K562 (cell line): Measurements from ENCODE around the gene METTL15. TPM values are rescaled to one million over a fixed set of nuclear protein-coding genes. Genes with fewer than 3 reads are reported as not detected.

Experiments
- ATAC-seq: fragments of 200-7000 bp; cut with Tn5 transposase; 3 replicates; pipeline ENCODE4 v1.9.1; 2020; ENCODE audit warnings: moderate library complexity
- BruUV-seq: library from RNA; stranded (reverse); fragments of 400-500 nt; replicated peaks from 2 replicates; lab custom pipeline; 2021; lab: Mats Ljungman, UMichigan
- CTCF ChIA-PET: fragments of 300-600 bp; formaldehyde crosslinking; extraction: SDS; loops from one replicate; lab custom pipeline; 2021; ENCODE audit warnings: low intra/inter-chr PET ratio; lab: Yijun Ruan, JAX
- POLR2A ChIA-PET: fragments of 300-600, 350-650 bp; sonication (Branson Sonifier 250); formaldehyde crosslinking; extraction: SDS; loops from one replicate; lab custom pipeline; 2021; ENCODE audit warnings: antibody characterized with exemption, inconsistent platforms; lab: Yijun Ruan, JAX
- DNase-seq, 4 experiments: peaks; one replicate each; pipeline versions ENCODE4 v3.0.0 to v3.0.0-alpha.2; 2011 to 2018; ENCODE audit warnings: low spot score in 3 of 4, mixed read lengths in 3 of 4; ENCODE audit errors: extremely low read depth in 1 of 4
- FAIRE-seq: peaks from 2 replicates; lab custom pipeline; 2011; peaks lifted over from hg19 to GRCh38; lab: Jason Lieb, UNC
- H2AFZ ChIP-seq: 2 replicates; pipeline ENCODE4 v1.6.0; 2011; ENCODE audit warnings: low read depth, low read length, control low read depth, inconsistent platforms
- H3K27ac ChIP-seq: fragments of 200-600 bp; 3 replicates; pipeline ENCODE4 v1.8.0; 2011; ENCODE audit warnings: low read depth, mild to moderate bottlenecking, control low read depth, inconsistent platforms, low read length, moderate library complexity, mixed read lengths; ENCODE audit errors: extremely low read depth
- H3K27me3 ChIP-seq, 2 experiments: fragments of 300-600 bp in 1 of 2; 2 replicates in 1 of 2; 3 replicates in 1 of 2; pipeline versions ENCODE4 v1.6.0 to v1.8.0; 2011; ENCODE audit warnings: inconsistent platforms in 2 of 2, low read length in 2 of 2, mild to moderate bottlenecking in 1 of 2, mixed read lengths in 1 of 2, moderate library complexity in 1 of 2; ENCODE audit not compliant: control insufficient read depth in 2 of 2, insufficient read depth in 2 of 2
- H3K36me3 ChIP-seq: fragments of 300-600 bp; 3 replicates; pipeline ENCODE4 v1.8.0; 2011; ENCODE audit warnings: mild to moderate bottlenecking, low read length, inconsistent platforms; ENCODE audit not compliant: control insufficient read depth, insufficient read depth
- H3K4me1 ChIP-seq, 2 experiments: fragments of 200-600 bp in 1 of 2; replicated peaks in 1 of 2; 2 replicates in 1 of 2; 3 replicates in 1 of 2; pipeline versions ENCODE4 v1.5.1 to v1.8.0; 2011; ENCODE audit warnings: inconsistent platforms in 2 of 2, low read length in 2 of 2, mild to moderate bottlenecking in 1 of 2, mixed read lengths in 1 of 2, moderate library complexity in 1 of 2; ENCODE audit not compliant: control insufficient read depth in 2 of 2, insufficient read depth in 2 of 2
- H3K4me2 ChIP-seq: 2 replicates; pipeline ENCODE4 v1.6.1; 2011; ENCODE audit warnings: low read length, control low read depth, inconsistent platforms, mixed read lengths; ENCODE audit not compliant: insufficient read depth
- H3K4me3 ChIP-seq: fragments of 200-600 bp; sonication (generic), shearing (Covaris generic); 2 replicates; pipeline ENCODE4 v1.5.1; 2016; ENCODE audit warnings: control low read depth, inconsistent platforms
- H3K79me2 ChIP-seq: fragments of 200-600 bp; 3 replicates; pipeline ENCODE4 v1.8.0; 2011; ENCODE audit warnings: low read length, inconsistent platforms; ENCODE audit not compliant: control insufficient read depth, insufficient read depth
- H3K9ac ChIP-seq, 2 experiments: 2 replicates each; pipeline versions ENCODE4 v1.6.0 to v1.6.1; 2011; ENCODE audit warnings: low read depth in 2 of 2, low read length in 2 of 2, control low read depth in 1 of 2, inconsistent platforms in 1 of 2, mild to moderate bottlenecking in 1 of 2, mixed read lengths in 1 of 2; ENCODE audit not compliant: insufficient read depth in 1 of 2
- H3K9me1 ChIP-seq: one replicate; pipeline ENCODE4 v1.6.0; 2011; ENCODE audit warnings: inconsistent platforms, mild to moderate bottlenecking, low read length, moderate library complexity; ENCODE audit not compliant: control insufficient read depth, insufficient read depth
- H3K9me3 ChIP-seq: replicated peaks from 2 replicates; pipeline ENCODE4 v1.5.1; 2011; ENCODE audit warnings: low read depth, low read length, inconsistent platforms; ENCODE audit not compliant: control insufficient read depth, insufficient read depth
- H4K20me1 ChIP-seq: replicated peaks from 2 replicates; pipeline ENCODE4 v1.6.1; 2011; ENCODE audit warnings: low read length, inconsistent platforms, mixed read lengths; ENCODE audit not compliant: control insufficient read depth, insufficient read depth
- BCOR ChIP-seq: fragments of 450-650 bp; IDR thresholded peaks from 2 replicates; pipeline ENCODE4 v1.6.1; 2016
- CEBPG ChIP-seq, 3 experiments: fragments of 200-800 bp in 1 of 3; sonication (Bioruptor generic) in 1 of 3; sonication (generic) in 1 of 3; formaldehyde crosslinking in 1 of 3; IDR thresholded peaks in 2 of 3; conservative IDR thresholded peaks in 1 of 3; 2 replicates each; pipeline versions ENCODE4 v1.6.1 to v1.8.0; 2016 to 2022; ENCODE audit warnings: missing compliant biosample characterization in 2 of 3, missing genetic modification characterization in 2 of 3, mild to moderate bottlenecking in 1 of 3, missing genetic modification reagents in 1 of 3
- CSDE1 ChIP-seq, 2 experiments: fragments of 450-650 bp; IDR thresholded peaks; 2 replicates each; pipeline ENCODE4 v1.6.1; 2016; ENCODE audit warnings: mild to moderate bottlenecking in 1 of 2
- NFYB ChIP-seq: IDR thresholded peaks from 2 replicates; pipeline ENCODE4 v1.6.1; 2011; ENCODE audit warnings: mild to moderate bottlenecking, moderate library complexity; ENCODE audit not compliant: insufficient read length; ENCODE audit errors: extremely low read depth
- RHOXF2B ChIP-seq: fragments of 250-450 bp; sonication (Bioruptor Pico); conservative IDR thresholded peaks from 2 replicates; pipeline ENCODE4 v1.5.1; 2021
- TEAD4 ChIP-seq, 2 experiments: sonication (generic) in 1 of 2; formaldehyde crosslinking in 1 of 2; IDR thresholded peaks; 2 replicates each; pipeline versions ENCODE4 v1.6.1 to v1.8.0; 2012 to 2022; ENCODE audit warnings: borderline replicate concordance in 1 of 2, inconsistent platforms in 1 of 2, low read length in 1 of 2, mild to moderate bottlenecking in 1 of 2, missing genetic modification reagents in 1 of 2
- in situ Hi-C: fragments of 300-500 bp; cut with MboI; formaldehyde crosslinking; loops from 4 replicates; pipeline ENCODE4 v1.15.0; 2018; ENCODE audit warnings: inconsistent platforms, mixed read lengths
- intact Hi-C: fragments of 100-400 bp; cut with micrococcal nuclease; formaldehyde crosslinking; loops from 2 replicates; pipeline ENCODE4 v1.14.2; 2022
- polyA plus RNA-seq, 8 experiments: library from polyadenylated mRNA; depleted of rRNA in 4 of 8; stranded (reverse) in 5 of 8; unstranded in 3 of 8; fragments of >200 nt; fragmentation: Nextera tagmentation in 2 of 8; fragmentation: Illumina TruSeq in 1 of 8; extraction: Ambion mirVana in 2 of 8; extraction: Trizol in 1 of 8; gene quantifications; 2 replicates each; pipeline versions ENCODE4 v1.2.1 to v1.2.3, GENCODE V29; 2011 to 2014; ENCODE audit warnings: inconsistent platforms in 1 of 8, missing spikeins in 1 of 8
- total RNA-seq, 7 experiments: library from RNA; depleted of rRNA in 6 of 7; stranded (reverse); fragments of >200 nt in 6 of 7; fragmentation: Illumina TruSeq in 2 of 7; extraction: Trizol in 2 of 7; gene quantifications; 2 replicates each; pipeline versions ENCODE4 v1.2.1 to v1.2.3, GENCODE V29; 2011 to 2021; ENCODE audit warnings: low replicate concordance in 1 of 7
- TF ChIP-seq, protein P1 (sequence below): fragments of 200-800 bp; sonication (Bioruptor generic); IDR thresholded peaks from 2 replicates; pipeline ENCODE4 v1.6.1; 2017; ENCODE audit warnings: missing genetic modification characterization, missing compliant biosample characterization

Gene METTL15
- total and polyA plus RNA-seq, 9 of the 15 experiments (the other 6 are each of a cell fraction or from before 2014, with no cell fraction given) = 10.7 to 21.7 (median 15.9) TPM

DNA sequence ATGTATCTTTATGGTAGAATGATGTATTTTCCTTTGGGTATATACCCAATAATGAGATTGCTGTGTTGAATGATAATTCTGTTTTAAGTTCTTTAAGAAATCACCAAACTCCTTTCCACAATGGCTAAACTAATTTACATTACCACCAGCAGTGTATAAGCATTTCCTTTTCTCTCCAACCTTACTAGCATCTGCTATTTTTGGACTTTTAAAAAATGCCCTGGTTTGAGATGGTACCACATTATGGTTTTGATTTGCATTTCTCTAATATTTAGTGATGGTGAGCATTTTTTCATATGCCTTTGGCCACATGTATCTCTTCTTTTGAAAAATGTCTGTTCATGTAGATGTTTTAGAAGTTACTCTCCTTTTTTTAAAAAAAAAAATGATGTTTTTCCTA, 142.0 kb downstream of the METTL15 start:
- POLR2A ChIA-PET = no interaction called here
- Histone ChIP-seq H3K79me2 (no peaks in the 10 kb centered on the region), H3K36me3 (no peaks in the 10 kb centered on the region), H4K20me1 (no peaks in the 10 kb centered on the region), H3K9me1 (no peaks in the 10 kb centered on the region), H3K4me2 (no peak overlapping the region), H3K9me3 (no peaks in the 10 kb centered on the region), H3K9ac (no peak overlapping the region), H2AFZ (no peak overlapping the region), H3K27me3 (no peaks in the 10 kb centered on the region), H3K4me1 (no peaks in the 10 kb centered on the region), H3K4me3 (no peak overlapping the region), H3K27ac (no peak overlapping the region)
- no peak for ATAC-seq
- CTCF ChIA-PET = no interaction called here
- DNase-seq = no peak
- intact Hi-C loops (no loop called here), in situ Hi-C loops (no loop called here)
- BruUV-seq = no TSS peak
- TF ChIP-seq CSDE1 (IDR thresholded peaks at IDR 0.05) (no peak), NFYB (no peak), BCOR (no peak), CEBPG (CRISPR knock-in tag; IDR thresholded peaks at IDR 0.05) (no peak), CEBPG (tag; conservative IDR thresholded peaks at IDR 0.05 in 1 of 2, IDR thresholded peaks at IDR 0.05 in 1 of 2) (no peak), TEAD4 (IDR thresholded peaks at IDR 0.05; ENCODE audit: low read length) (no peak), TEAD4 (CRISPR knock-in tag; IDR thresholded peaks at IDR 0.05; ENCODE audit: borderline replicate concordance) (no peak), RHOXF2B (CRISPR knock-in tag) (no peak)
- TF ChIP-seq, protein P1, sequence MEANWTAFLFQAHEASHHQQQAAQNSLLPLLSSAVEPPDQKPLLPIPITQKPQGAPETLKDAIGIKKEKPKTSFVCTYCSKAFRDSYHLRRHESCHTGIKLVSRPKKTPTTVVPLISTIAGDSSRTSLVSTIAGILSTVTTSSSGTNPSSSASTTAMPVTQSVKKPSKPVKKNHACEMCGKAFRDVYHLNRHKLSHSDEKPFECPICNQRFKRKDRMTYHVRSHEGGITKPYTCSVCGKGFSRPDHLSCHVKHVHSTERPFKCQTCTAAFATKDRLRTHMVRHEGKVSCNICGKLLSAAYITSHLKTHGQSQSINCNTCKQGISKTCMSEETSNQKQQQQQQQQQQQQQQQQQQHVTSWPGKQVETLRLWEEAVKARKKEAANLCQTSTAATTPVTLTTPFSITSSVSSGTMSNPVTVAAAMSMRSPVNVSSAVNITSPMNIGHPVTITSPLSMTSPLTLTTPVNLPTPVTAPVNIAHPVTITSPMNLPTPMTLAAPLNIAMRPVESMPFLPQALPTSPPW (CRISPR knock-in tag) = no peak
- FAIRE-seq = no peak
